Stimulated activated CD8-positive, alpha-beta memory T cell treated with anti-CD3 and anti-CD28 coated beads, Interleukin-2, amount 100 ng/mL, for 1 hour (primary cell): ENCODE data around the gene CEP70.

Experiments
- DNase-seq, 2 donors: peaks; one replicate each; pipeline ENCODE4 v3.0.0-alpha.2; 2020; ENCODE audit warnings: low read depth in 2 of 2

CEP70 gene

DNA sequence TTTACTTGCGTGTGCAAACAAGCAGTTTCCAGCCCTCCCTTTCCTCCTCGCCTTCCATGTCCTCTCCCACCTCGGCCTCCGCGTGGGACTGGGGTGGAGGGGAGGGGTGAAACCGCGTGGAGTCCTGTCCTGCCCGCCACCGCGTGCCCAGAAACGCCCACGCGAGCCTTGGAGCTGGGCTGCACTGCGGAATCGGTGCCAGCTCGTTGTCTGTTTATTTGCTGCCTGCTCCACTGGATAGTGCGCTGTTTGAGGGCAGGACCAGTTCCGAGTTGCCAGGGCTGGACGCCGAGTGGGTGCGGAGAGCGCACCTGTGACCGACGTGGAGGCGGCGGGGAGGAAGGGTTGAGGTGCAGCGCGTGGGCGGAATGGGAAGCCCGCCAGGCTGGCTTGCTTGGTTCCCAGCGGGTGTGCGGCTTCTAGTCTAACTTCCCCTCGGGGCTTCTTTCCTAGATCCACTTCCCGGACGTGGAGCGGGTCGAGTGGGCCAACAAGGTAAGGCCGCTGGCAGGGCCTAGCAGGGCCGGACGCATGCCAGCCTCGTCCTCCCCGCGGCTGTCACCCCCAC is 142.4 kb downstream of the CEP70 start:
- no peak for DNase-seq

DNA sequence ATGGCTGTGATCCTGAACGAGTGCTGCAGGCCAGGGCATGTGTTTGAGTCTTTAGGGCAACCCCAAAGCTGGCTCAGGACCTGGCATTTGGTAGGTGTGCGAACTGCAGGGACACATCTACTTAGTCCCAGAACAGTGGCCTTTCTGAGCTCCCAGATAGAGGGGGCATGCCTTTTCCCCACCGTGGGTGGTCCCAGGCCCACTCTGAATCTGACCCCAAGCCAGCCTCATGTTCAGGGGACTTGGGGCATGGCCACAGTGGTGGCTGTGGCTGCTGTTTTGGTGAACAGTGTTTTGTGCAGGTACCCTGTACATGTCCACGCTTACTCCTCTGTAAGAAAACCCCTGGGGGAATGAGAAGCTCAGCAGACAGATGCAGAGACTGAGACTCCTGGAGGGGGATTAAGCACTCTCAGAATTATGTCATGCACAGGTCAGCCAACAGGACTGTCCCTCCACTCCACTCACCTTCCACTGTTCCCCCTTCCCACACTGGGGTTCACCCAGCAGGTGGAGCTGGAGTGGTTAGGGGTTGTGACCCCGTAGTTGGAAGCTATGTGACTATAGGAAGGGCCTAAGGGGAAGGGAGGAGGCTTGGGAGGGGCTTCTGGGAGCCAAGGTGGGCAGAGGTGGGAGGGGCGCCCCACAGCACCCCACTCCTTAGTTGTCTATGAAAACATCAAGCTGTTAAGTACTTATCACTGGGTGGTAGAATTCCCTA is 143.2 kb downstream of the CEP70 start:
- DNase-seq, result no peak

DNA sequence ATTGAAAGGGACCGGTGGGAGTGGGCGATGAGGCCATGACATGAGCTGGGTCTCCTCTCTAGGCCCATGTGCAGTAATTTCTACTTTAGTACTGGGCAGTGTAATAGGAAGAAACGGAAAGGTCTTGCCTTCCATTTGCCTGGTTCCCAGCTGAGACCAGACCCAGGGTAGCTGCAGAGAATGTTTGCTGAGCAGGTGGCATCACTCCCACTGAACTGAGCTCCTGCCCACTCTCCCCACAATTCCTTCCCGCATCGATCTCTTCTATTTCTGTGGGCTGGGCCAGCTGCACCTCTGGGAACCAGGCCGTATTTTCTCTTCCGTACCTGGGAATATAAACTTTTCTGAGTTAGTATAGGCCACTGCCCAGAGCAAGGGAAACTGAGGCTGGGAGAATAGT is 143.9 kb downstream of the CEP70 start:
- DNase-seq, result no peak

DNA sequence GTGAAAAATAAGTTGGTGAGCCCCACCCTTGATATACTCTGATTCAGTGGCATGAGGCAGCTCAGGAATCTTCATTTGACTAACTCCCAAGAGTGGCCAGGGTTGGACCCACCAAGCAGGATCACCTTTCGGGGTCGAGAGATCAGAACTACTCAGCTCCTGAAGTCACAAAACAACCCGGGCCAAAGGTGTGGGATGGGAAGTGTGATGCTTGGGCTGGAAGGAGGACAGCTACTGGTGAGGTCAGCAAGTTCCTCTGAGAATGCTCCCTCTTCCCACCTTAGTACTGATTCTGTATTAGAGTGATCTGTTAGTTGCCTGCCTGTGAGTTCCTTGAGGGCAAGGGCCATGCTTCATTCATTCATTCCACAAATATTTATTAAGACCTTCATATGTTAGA is 144.6 kb downstream of the CEP70 start:
- no peak for DNase-seq

DNA sequence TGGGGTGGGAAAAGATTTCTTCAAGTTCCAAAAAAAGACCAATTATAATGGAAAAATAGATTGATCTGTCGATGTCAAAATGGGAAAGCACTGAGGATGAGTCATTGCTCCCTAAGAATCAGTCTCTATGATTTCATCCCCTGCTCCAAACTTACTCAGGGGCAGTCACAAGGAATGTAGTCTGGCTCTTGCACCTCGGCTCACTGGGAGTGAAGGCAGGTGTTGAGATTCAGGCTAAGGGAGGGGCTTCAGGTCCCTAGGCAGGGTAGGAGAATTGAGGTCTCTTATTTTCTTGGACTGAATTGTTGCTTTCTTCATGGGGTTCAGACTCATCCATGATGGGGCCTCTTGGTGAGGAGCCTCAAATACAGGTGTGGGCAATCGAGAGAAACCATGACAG is 145.4 kb downstream of the CEP70 start:
- no peak for DNase-seq

DNA sequence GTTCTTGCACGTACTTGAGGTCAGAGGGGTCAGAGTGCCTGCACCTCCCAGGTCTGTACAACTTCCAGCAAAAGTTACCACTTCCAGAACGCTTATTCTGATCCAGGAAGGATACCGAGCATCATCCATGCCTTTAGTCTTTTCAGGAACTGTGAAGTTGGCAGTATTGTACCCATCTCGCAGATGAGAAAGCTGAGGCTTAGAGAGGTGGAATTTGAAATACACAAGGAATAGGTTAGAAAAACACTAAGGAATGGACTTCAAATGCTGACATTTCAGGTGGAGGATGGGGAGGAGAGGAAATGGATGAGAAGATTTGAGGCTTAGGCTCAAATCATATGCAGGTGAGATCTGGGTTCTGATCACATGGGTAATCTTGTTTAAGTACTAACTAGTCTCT is 148.4 kb downstream of the CEP70 start:
- no peak for DNase-seq

DNA sequence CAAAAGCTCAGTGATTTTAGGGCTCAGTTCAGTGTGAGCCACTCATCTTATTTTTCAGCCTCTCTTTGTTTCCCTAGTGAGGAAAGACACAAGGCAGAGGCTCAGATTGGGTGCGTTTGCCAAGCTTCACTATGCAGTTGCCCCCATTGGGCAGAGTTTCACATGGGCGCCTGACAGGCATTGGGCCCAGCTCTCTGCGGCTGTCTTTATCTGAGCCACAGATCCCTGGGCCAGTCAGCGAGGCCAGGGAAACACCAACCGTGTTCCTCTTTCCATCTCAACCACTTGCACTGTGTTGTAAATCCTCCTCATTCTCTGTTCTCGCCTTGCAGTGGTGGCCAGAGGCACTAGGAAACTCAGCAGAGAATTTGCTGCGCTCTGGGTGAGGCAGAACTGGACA is 148.8 kb downstream of the CEP70 start:
- no peak for DNase-seq
